ENCODE measurements around the gene FGF2. TPM values are rescaled to one million over a fixed set of nuclear protein-coding genes. Genes with fewer than 3 reads are reported as not detected.
"Not testable (repeated sequence)": the region's sequence is repeated elsewhere in the genome, so short reads cannot be mapped to it uniquely, and the experiment has no call there.

Gene FGF2
- total RNA-seq, 2 experiments from 2014 or later, result not detected

DNA sequence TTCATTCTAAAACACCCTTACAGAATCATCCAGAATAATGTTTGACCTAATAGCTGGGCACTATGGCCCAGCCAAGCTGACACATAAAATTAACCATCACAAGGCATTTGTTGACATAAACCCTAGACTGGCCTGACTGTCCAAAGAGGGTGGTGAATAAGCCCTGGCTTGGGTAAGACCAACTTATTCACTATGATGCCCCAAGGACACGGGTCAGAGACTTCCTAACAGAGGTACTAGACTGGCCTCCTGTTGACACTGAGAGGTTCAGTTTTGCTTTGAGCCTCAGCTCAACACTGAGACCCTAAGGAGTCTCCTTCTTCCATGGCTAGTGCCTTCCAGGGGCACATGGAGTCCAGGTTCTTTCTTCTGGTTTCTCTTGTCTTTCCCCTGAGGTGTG, 21.3 kb downstream of the FGF2 start:
- no peaks in the 10 kb centered on the region for H3K36me3 ChIP-seq (ENCODE audit: insufficient read depth, low read length)
- H3K36me3 Mint-ChIP-seq (ENCODE audit: low read depth), result no peaks in the 10 kb centered on the region
- intact Hi-C loops (cut with DNase I, micrococcal nuclease), result no loop called here
- no peak overlapping the region for H3K4me3 ChIP-seq (ENCODE audit: low read length)
- ChIA-PET POLR2A (no interaction called here), CTCF (no interaction called here)
- no peak overlapping the region for H3K27ac Mint-ChIP-seq
- H3K4me3 Mint-ChIP-seq, result no peak overlapping the region
- no peaks in the 10 kb centered on the region for H3K27me3 ChIP-seq (ENCODE audit: control insufficient read depth in 1 of 2, insufficient read depth in 2 of 2, low read length in 2 of 2)
- H3K27me3 Mint-ChIP-seq, result peaks cover 9% of the 10 kb centered on the region
- H3K9me3 ChIP-seq (ENCODE audit: control insufficient read depth in 1 of 2, insufficient read depth in 1 of 2, low read length in 2 of 2), result no peaks in the 10 kb centered on the region
- TF ChIP-seq, protein P1, sequence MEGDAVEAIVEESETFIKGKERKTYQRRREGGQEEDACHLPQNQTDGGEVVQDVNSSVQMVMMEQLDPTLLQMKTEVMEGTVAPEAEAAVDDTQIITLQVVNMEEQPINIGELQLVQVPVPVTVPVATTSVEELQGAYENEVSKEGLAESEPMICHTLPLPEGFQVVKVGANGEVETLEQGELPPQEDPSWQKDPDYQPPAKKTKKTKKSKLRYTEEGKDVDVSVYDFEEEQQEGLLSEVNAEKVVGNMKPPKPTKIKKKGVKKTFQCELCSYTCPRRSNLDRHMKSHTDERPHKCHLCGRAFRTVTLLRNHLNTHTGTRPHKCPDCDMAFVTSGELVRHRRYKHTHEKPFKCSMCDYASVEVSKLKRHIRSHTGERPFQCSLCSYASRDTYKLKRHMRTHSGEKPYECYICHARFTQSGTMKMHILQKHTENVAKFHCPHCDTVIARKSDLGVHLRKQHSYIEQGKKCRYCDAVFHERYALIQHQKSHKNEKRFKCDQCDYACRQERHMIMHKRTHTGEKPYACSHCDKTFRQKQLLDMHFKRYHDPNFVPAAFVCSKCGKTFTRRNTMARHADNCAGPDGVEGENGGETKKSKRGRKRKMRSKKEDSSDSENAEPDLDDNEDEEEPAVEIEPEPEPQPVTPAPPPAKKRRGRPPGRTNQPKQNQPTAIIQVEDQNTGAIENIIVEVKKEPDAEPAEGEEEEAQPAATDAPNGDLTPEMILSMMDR (IDR thresholded peaks at IDR 0.05), result no peak
- H3K27ac ChIP-seq (ENCODE audit: low read depth in 1 of 2, low read length in 2 of 2), result no peak overlapping the region
- H3K4me1 Mint-ChIP-seq (ENCODE audit: low read depth), result no peaks in the 10 kb centered on the region
- H3K4me1 ChIP-seq (ENCODE audit: insufficient read depth, low read length), result no peaks in the 10 kb centered on the region
- no peak for ATAC-seq (ENCODE audit: poor library complexity)
- no peaks in the 10 kb centered on the region for H3K9me3 Mint-ChIP-seq
- DNase-seq, result no peak

DNA sequence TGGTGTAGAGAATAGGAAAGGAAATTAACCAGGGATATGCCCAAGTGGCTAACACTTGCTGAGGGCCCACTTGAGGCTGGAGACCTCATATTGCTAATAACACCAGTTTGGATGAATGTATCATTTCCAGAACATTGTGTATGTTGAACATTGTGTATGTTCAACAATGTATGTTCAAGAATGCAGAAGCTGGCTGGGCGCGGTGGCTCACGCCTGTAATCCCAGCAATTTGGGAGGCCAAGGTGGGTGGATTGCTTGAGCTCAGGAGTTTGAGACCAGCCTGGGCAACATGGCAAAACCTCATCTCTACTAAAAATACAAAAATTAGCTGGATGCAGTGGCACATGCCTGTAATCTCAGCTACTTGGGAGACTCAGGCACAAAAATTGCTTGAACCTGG, 23.2 kb downstream of the FGF2 start:
- CTCF ChIA-PET; H3K36me3 Mint-ChIP-seq (ENCODE audit: low read depth); H3K27ac Mint-ChIP-seq; H3K9me3 ChIP-seq (ENCODE audit: control insufficient read depth in 1 of 2, insufficient read depth in 1 of 2, low read length in 2 of 2); H3K36me3 ChIP-seq (ENCODE audit: insufficient read depth, low read length); DNase-seq; POLR2A ChIA-PET; intact Hi-C loops (cut with DNase I, micrococcal nuclease); H3K4me3 ChIP-seq (ENCODE audit: low read length); ATAC-seq (ENCODE audit: poor library complexity); H3K27me3 Mint-ChIP-seq; H3K4me3 Mint-ChIP-seq; H3K4me1 ChIP-seq (ENCODE audit: insufficient read depth, low read length); H3K27me3 ChIP-seq (ENCODE audit: control insufficient read depth in 1 of 2, insufficient read depth in 2 of 2, low read length in 2 of 2); H3K9me3 Mint-ChIP-seq; H3K4me1 Mint-ChIP-seq (ENCODE audit: low read depth); H3K27ac ChIP-seq (ENCODE audit: low read depth in 1 of 2, low read length in 2 of 2): not testable (repeated sequence)

DNA sequence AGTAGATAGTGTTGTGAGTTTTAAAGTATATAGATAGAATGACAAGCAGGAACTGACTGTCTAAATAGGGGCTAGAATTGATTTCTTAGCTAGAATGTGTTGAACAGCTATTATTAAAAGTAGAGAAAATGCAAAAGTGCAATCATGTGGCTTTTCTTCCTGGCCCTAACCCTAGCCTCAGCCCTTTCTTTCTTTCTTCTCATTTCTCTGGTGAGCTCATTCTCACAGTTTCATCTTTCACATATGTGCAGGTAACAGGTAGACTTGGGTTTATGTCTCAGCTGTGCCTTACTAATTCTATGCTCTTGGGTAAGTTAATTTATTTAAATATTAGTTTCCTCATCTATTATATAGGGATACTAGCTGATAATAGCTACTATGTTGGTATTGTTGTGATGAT, 24.9 kb downstream of the FGF2 start:
- Histone ChIP-seq H3K27me3 (ENCODE audit: control insufficient read depth in 1 of 2, insufficient read depth in 2 of 2, low read length in 2 of 2) (peaks cover 0 to 4% of the 10 kb centered on the region in 2 experiments), H3K4me3 (ENCODE audit: low read length) (no peak overlapping the region), H3K9me3 (ENCODE audit: control insufficient read depth in 1 of 2, insufficient read depth in 1 of 2, low read length in 2 of 2) (no peaks in the 10 kb centered on the region), H3K36me3 (ENCODE audit: insufficient read depth, low read length) (no peaks in the 10 kb centered on the region), H3K27ac (ENCODE audit: low read depth in 1 of 2, low read length in 2 of 2) (no peak overlapping the region), H3K4me1 (ENCODE audit: insufficient read depth, low read length) (peaks cover 2% of the 10 kb centered on the region)
- ChIA-PET POLR2A (no interaction called here), CTCF (no interaction called here)
- no peaks in the 10 kb centered on the region for H3K4me1 Mint-ChIP-seq (ENCODE audit: low read depth)
- H3K27me3 Mint-ChIP-seq, result peaks cover 5% of the 10 kb centered on the region
- no peaks in the 10 kb centered on the region for H3K36me3 Mint-ChIP-seq (ENCODE audit: low read depth)
- intact Hi-C loops (cut with DNase I, micrococcal nuclease), result no loop called here
- no peak overlapping the region for H3K4me3 Mint-ChIP-seq
- no peak for ATAC-seq (ENCODE audit: poor library complexity)
- H3K9me3 Mint-ChIP-seq, result no peaks in the 10 kb centered on the region
- DNase-seq, result no peak
- TF ChIP-seq, protein P1 (IDR thresholded peaks at IDR 0.05), result no peak
- H3K27ac Mint-ChIP-seq, result no peak overlapping the region

Data from CD4-positive, alpha-beta T cell (primary cell).